ENCODE measurements around the gene AEBP2. TPM values are rescaled to one million over a fixed set of nuclear protein-coding genes. Genes with fewer than 3 reads are reported as not detected.

Gene AEBP2
- total RNA-seq, 1 donor: 23.7 TPM

DNA sequence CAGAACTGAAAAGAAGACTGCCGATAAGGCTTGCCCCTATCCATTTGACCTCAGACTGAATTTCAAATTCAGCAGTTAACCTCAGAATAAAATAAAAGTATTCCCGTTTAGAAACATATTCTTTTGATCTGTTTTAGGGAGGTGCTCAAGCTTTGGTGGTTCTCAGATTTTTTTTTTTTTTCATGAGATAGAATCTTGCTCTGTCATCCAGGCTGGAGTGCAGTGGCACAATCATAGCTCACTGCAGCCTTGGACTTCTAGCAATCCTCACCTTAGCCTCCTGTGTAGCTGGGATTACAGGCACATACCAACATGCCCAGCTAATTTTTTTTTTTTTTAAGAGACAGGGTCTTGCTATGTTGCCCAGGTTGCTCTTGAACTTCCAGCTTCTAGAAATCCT lies 15.5 kb downstream of the AEBP2 start:
- H3K4me3 ChIP-seq (ENCODE audit: low read depth, low read length): no peak overlapping the region
- no peak for DNase-seq (ENCODE audit: low read depth)
- TF ChIP-seq, protein P1, sequence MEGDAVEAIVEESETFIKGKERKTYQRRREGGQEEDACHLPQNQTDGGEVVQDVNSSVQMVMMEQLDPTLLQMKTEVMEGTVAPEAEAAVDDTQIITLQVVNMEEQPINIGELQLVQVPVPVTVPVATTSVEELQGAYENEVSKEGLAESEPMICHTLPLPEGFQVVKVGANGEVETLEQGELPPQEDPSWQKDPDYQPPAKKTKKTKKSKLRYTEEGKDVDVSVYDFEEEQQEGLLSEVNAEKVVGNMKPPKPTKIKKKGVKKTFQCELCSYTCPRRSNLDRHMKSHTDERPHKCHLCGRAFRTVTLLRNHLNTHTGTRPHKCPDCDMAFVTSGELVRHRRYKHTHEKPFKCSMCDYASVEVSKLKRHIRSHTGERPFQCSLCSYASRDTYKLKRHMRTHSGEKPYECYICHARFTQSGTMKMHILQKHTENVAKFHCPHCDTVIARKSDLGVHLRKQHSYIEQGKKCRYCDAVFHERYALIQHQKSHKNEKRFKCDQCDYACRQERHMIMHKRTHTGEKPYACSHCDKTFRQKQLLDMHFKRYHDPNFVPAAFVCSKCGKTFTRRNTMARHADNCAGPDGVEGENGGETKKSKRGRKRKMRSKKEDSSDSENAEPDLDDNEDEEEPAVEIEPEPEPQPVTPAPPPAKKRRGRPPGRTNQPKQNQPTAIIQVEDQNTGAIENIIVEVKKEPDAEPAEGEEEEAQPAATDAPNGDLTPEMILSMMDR (IDR thresholded peaks at IDR 0.05; ENCODE audit: insufficient read depth, low read depth, low read length): no peak

DNA sequence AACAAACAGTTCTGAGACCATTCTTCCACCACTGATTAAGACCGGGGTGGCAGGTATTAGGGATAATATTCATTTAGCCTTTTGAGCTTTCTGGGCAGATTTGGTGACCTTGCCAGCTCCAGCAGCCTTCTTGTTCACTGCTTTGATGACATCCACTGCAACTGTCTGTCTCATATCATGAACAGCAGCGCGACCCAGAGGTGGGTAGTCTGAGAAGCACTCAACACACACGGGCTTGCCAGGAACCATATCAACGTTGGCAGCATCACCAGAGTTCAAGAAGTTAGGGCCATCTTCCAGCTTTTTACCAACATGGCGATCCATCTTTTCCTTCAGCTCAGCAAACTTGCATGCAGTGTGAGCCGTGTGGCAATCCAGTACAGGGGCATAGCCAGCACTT lies 16.9 kb downstream of the AEBP2 start:
- no peak overlapping the region for H3K4me3 ChIP-seq (ENCODE audit: low read depth, low read length)
- TF ChIP-seq, protein P1 (IDR thresholded peaks at IDR 0.05; ENCODE audit: insufficient read depth, low read depth, low read length): no peak
- no peak for DNase-seq (ENCODE audit: low read depth)

DNA sequence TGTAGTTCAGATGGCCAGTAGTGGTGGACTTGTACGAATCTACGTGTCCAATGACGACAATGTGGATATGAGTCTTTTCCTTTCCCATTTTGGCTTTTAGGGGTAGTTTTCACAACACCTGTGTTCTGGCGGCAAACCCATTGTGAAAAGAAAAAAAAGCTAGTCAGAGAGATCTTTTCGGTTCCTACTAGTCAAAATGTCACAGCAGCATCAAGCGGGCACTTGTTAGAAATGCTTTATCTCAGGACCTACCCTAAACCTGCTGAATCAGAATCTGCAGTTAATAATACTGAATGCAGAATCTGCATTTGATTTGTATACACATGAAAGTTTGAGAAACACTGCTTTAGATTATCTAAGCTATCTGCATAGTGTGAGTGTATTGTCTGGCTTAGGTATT lies 18.3 kb downstream of the AEBP2 start:
- no peak overlapping the region for H3K4me3 ChIP-seq (ENCODE audit: low read depth, low read length)
- TF ChIP-seq, protein P1 (IDR thresholded peaks at IDR 0.05; ENCODE audit: insufficient read depth, low read depth, low read length): no peak
- DNase-seq (ENCODE audit: low read depth): no peak

DNA sequence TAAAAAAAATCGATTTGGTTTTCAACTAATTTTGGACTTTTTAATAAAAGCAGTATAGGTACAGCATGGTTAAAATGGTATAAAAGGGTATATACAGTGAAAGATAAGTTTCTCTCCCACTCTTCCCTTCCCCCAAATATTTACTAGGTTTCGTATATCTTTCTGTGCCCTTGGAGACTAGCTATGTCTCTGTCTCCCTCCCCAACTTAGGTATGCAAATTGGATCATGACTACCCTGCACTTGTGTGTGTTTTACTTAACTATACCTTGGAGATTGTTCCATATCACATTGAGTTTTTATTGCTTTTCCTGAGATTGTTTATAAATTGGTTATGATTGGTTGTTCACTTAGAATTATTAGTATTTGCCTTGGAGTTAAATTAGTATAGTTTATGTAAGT lies 19.4 kb downstream of the AEBP2 start:
- DNase-seq (ENCODE audit: low read depth): no peak

DNA sequence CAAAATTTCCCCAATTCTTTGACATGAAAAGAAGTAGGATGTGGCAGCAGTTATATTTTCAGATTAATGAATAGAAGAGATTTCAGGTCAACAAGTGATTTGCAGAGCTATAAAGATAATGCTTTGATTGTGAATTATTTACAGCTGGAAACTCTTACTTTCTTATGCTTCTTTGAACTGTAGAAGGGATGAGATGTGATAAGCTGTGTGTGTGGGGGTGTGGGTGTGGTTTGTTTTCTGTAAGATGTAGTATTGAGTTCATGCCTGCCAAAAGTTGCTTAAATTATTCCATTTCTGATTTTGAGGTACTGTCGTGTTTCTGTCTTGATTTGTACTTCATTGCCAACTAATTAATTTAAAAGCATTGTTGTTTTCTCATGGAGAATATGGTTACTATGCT lies 22.7 kb downstream of the AEBP2 start:
- no peak overlapping the region for H3K4me3 ChIP-seq (ENCODE audit: low read depth, low read length)
- DNase-seq (ENCODE audit: low read depth): no peak
- TF ChIP-seq, protein P1 (IDR thresholded peaks at IDR 0.05; ENCODE audit: insufficient read depth, low read depth, low read length): no peak

More for the DNA sequence above, 19.4 kb downstream of the AEBP2 start:
- H3K4me3 ChIP-seq (ENCODE audit: low read depth, low read length): no peak overlapping the region
- TF ChIP-seq, protein P1 (IDR thresholded peaks at IDR 0.05; ENCODE audit: insufficient read depth, low read depth, low read length): no peak

DNA sequence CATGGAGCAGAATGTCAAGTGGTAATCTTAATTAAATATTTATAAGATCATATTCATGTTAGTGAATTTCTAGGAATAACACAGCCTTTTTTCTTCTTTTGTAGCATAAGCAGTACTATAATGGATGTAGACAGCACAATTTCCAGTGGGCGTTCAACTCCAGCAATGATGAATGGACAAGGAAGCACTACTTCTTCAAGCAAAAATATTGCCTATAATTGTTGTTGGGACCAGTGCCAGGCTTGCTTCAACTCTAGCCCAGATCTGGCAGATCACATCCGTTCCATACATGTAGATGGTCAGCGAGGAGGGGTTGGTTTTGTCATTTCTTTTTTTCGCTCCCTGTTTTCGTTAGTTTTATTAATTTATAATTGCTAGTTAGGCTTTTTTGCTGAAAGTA lies 23.1 kb downstream of the AEBP2 start:
- DNase-seq (ENCODE audit: low read depth): no peak
- TF ChIP-seq, protein P1 (IDR thresholded peaks at IDR 0.05; ENCODE audit: insufficient read depth, low read depth, low read length): no peak
- H3K4me3 ChIP-seq (ENCODE audit: low read depth, low read length): no peak overlapping the region

DNA sequence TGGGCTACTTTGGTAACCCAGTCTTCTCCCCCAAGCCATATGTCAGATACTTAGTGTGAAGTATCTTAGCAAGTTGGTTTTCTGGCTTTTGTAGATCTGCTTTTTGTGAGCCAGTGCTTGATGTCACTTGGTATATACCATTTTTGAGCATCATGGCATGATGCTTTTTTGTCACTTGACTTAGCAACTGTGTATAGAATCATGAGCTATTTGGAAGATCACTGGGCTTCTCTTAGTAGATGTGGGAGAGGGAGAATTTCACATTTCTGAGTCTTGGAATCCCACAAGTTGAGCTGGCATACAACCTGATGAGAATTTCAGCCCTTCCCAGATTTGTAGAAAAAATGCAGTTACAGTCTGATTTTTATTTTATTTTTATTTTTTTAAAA lies 24.9 kb downstream of the AEBP2 start:
- DNase-seq (ENCODE audit: low read depth): no peak
- TF ChIP-seq, protein P1 (IDR thresholded peaks at IDR 0.05; ENCODE audit: insufficient read depth, low read depth, low read length): no peak
- no peak overlapping the region for H3K4me3 ChIP-seq (ENCODE audit: low read depth, low read length)

All from fibroblast of villous mesenchyme (primary cell).